ENCODE data around the gene EPHB1. TPM values are rescaled to one million over a fixed set of nuclear protein-coding genes. Genes with fewer than 3 reads are reported as not detected.

Gene EPHB1
- total RNA-seq, 2 donors from 2014 or later: 0.59 to 0.62 TPM

- Mint-ChIP-seq H3K27ac (no peak overlapping the region), H3K4me3 (no peak overlapping the region), H3K4me1 (ENCODE audit: low read depth in 2 of 2) (no peaks in the 10 kb centered on the region), H3K36me3 (no peaks in the 10 kb centered on the region), H3K9me3 (no peaks in the 10 kb centered on the region), H3K27me3 (no peaks in the 10 kb centered on the region)
- DNase-seq (ENCODE audit: low spot score) (no peak), ATAC-seq (no peak)
Observed at GRCh38 chr3:135134684-135135075, 339.6 kb downstream of the EPHB1 start.

DNA sequence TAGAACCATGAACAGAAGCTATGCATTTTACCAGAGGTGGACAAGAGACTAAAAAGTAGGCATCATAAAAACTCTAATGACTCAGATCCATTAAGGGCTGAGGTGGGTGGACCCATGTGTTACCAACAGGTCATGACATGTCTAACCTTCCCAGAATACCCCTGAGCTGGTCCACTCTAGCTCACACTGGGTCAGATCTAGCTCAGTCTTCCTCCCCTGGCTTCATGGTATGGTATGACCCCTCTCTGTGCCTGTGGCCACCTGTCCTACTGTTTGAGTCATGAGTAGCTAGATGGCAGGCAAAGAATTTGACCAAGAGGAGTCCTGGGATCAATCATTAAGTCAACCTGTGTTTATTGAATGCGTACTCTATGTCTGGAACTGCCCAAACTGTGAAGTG lies 340.4 kb downstream of the EPHB1 start:
- Mint-ChIP-seq H3K27ac (no peak overlapping the region), H3K4me3 (no peak overlapping the region), H3K27me3 (no peaks in the 10 kb centered on the region), H3K4me1 (ENCODE audit: low read depth in 2 of 2) (no peaks in the 10 kb centered on the region), H3K9me3 (no peaks in the 10 kb centered on the region), H3K36me3 (no peaks in the 10 kb centered on the region)
- ATAC-seq (no peak), DNase-seq (ENCODE audit: low spot score) (no peak)

DNA sequence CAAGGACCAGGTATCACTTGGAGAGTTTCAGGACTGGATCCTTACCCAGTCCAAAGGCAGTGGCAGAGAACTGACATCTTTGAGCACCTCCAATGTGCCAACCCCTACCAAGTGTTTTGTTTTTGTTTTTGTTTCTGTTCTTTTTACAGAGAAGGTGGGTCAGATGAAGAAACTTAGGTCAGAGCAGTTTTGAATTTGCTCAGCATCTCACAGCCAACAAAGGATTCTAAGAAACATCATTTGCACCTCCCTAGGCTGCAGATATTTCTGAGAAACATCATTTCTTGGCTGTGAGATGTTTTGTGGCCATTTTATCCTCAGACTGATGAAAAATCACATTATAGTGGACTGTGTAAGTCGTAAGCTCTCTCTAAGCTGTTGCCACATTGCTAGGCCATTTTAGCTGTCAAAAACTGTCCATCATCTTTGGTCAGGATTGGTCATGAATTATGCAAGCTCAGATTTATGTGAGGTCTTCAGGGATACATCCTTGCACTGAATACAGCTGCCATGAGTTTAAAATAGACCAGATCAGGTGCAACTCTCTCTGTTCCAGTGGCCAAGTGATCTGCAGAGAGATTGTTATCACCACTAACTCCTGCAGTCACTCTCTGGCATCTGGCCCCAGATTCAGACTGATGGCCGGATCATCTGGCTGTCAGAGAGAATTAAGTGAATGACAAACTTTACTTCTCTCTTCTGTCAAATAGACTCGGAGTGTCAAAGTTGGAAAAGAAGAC lies 341.5 kb downstream of the EPHB1 start:
- DNase-seq (ENCODE audit: low spot score): no peak
- H3K4me3 Mint-ChIP-seq: no peak overlapping the region
- no peak overlapping the region for H3K27ac Mint-ChIP-seq
- no peaks in the 10 kb centered on the region for H3K36me3 Mint-ChIP-seq
- no peaks in the 10 kb centered on the region for H3K27me3 Mint-ChIP-seq
- no peaks in the 10 kb centered on the region for H3K4me1 Mint-ChIP-seq (ENCODE audit: low read depth in 2 of 2)
- no peaks in the 10 kb centered on the region for H3K9me3 Mint-ChIP-seq
- ATAC-seq: no peak

GRCh38 chr3:135137296-135137695 lies 342.2 kb downstream of the EPHB1 start:
- Mint-ChIP-seq H3K4me3 (no peak overlapping the region), H3K27me3 (no peaks in the 10 kb centered on the region), H3K36me3 (no peaks in the 10 kb centered on the region), H3K4me1 (ENCODE audit: low read depth in 2 of 2) (no peaks in the 10 kb centered on the region), H3K27ac (no peak overlapping the region), H3K9me3 (peaks cover 2% of the 10 kb centered on the region)
- ATAC-seq (no peak), DNase-seq (ENCODE audit: low spot score) (no peak)

DNA sequence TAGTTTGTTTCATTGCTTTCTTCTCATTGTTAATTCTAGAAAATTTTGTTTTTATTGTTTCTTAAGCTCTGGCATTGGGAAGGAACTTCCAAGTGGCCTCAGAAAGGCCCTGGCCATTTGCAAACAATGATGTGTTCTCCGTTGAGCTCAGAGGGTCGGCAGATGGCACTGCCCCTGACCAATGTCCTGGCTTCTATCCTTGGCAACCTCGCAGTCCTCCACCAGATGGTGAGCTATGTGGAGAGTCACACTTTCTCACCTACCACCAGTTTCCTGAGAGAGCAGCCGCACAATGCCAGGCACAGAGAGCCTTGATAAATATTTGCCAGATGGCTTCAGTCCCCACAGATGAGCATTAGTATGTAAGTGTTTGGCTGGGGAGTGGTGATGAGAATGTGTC lies 343.7 kb downstream of the EPHB1 start:
- ATAC-seq: no peak
- H3K36me3 Mint-ChIP-seq: no peaks in the 10 kb centered on the region

DNA sequence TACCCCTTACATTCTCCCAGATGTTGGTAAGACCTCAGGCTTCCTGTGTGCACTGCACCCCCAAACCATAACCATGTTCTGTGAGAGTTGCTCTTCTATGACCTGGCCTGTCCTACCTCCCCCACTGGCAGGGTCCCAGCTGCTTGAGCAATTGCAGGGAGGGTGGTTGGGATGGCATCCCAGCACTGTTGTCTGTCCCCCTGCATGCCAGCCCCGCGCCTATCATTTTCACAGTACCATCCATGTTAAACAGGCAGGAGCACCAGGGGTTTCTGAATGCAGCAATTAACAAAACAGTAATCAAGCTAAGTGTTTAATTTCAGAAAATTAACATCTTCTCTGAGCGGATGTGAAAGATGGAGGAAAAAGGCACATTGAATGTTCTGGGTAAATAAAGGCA lies 345.5 kb downstream of the EPHB1 start:
- ATAC-seq (no peak), DNase-seq (ENCODE audit: low spot score) (no peak)
- Mint-ChIP-seq H3K27me3 (no peaks in the 10 kb centered on the region), H3K4me3 (no peak overlapping the region), H3K4me1 (ENCODE audit: low read depth in 2 of 2) (no peaks in the 10 kb centered on the region), H3K27ac (no peak overlapping the region), H3K36me3 (no peaks in the 10 kb centered on the region), H3K9me3 (peaks cover 4% of the 10 kb centered on the region)

More for the DNA sequence above, 343.7 kb downstream of the EPHB1 start:
- no peaks in the 10 kb centered on the region for H3K4me1 Mint-ChIP-seq (ENCODE audit: low read depth in 2 of 2)
- peaks cover 4% of the 10 kb centered on the region for H3K9me3 Mint-ChIP-seq
- no peak overlapping the region for H3K4me3 Mint-ChIP-seq
- no peak overlapping the region for H3K27ac Mint-ChIP-seq
- no peak for DNase-seq (ENCODE audit: low spot score)
- H3K27me3 Mint-ChIP-seq: no peaks in the 10 kb centered on the region

GRCh38 chr3:135141160-135141559 lies 346.1 kb downstream of the EPHB1 start:
- Mint-ChIP-seq H3K36me3 (no peaks in the 10 kb centered on the region), H3K27me3 (no peaks in the 10 kb centered on the region), H3K4me1 (ENCODE audit: low read depth in 2 of 2) (no peaks in the 10 kb centered on the region), H3K9me3 (peaks cover 4% of the 10 kb centered on the region), H3K4me3 (no peak overlapping the region), H3K27ac (no peak overlapping the region)
- ATAC-seq (no peak), DNase-seq (ENCODE audit: low spot score) (no peak)

DNA sequence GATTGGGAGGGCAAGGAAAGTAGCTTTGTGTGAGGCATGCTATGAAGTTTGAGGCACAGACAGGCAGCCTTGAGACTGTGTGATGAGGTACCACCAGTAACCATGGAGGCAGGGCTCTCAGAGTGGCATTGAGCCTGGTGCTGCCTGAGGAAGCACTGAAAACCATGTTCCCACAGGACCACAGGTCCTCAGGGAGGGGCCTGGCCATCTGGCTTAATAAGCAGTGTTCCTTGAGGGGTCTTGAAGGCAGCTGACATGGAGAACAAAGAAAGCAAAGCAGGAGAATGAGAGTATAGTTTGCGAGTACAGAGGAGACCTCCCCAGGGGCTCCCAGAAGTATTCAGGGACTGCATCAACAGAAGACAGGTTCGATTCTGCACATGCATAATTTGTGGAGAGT lies 346.6 kb downstream of the EPHB1 start:
- Mint-ChIP-seq H3K27me3 (no peaks in the 10 kb centered on the region), H3K36me3 (no peaks in the 10 kb centered on the region), H3K4me3 (no peak overlapping the region), H3K9me3 (peaks cover 4% of the 10 kb centered on the region), H3K27ac (no peak overlapping the region), H3K4me1 (ENCODE audit: low read depth in 2 of 2) (no peaks in the 10 kb centered on the region)
- DNase-seq (ENCODE audit: low spot score) (no peak), ATAC-seq (no peak)

DNA sequence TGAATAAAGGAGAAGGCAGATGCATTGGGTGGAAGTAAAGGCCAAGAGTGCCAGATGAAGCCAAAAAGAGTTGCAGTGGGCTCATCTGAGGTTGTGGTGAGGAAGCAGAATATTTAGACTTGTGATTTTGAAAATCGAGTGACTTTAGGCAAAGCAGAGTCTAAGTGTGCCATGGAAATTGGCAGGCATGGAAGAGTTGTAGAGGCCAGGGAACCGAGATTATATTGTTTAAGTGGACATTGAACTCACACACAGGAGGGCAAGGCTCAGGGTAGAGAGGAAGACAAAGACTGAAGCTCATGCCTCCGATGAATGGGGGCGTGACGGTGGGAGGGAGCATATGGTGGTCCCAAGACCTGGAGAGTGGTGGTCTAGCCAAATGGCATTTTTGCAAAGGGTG lies 347.5 kb downstream of the EPHB1 start:
- Mint-ChIP-seq H3K27ac (no peak overlapping the region), H3K9me3 (peaks cover 4% of the 10 kb centered on the region), H3K4me1 (ENCODE audit: low read depth in 2 of 2) (no peaks in the 10 kb centered on the region), H3K27me3 (no peaks in the 10 kb centered on the region), H3K4me3 (no peak overlapping the region), H3K36me3 (no peaks in the 10 kb centered on the region)
- DNase-seq (ENCODE audit: low spot score) (no peak), ATAC-seq (no peak)

DNA sequence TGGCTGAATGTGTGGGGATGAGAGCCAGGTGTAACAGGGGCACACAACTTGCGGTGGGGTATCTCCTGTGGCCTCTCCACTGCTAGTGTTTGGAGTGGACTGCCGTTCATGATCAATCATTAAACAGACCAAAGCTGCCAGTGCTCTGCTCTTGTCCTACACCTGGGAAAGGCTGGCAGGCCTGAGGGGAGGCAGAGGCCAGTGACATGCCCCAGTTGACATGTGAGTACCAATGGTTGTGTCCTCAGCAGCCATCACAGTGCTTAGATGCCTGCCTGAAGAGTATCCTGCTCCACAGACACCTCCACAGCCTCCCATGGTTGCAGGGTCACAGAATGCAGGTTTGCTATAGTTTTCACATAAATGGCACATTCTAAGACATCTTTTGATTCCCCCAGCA lies 348.4 kb downstream of the EPHB1 start:
- no peak overlapping the region for H3K27ac Mint-ChIP-seq
- ATAC-seq (peak in 1 of 2 donors; percentile 7), DNase-seq (ENCODE audit: low spot score) (no peak)
- H3K36me3 Mint-ChIP-seq: no peaks in the 10 kb centered on the region
- no peaks in the 10 kb centered on the region for H3K27me3 Mint-ChIP-seq
- H3K9me3 Mint-ChIP-seq: peaks cover 4% of the 10 kb centered on the region
- H3K4me3 Mint-ChIP-seq: no peak overlapping the region
- no peaks in the 10 kb centered on the region for H3K4me1 Mint-ChIP-seq (ENCODE audit: low read depth in 2 of 2)

DNA sequence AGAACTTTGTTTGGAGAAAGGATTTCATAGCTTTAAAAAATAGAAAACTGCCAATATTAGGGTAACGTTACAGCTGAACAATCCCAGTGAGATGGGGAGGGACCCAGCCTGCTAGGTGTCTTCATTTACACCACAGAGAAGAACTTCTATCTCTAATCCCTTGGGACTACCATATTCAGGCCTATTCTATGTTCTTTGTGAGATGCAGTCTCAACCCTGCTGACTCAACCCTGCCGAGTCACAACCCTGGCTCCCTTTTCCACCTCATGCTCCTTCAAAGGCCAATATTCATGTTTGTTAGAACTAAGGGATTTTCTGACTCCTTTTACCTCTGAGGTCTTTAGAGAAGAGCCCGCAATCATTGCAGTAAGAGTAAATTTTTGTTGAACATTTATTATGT lies 350.5 kb downstream of the EPHB1 start:
- Mint-ChIP-seq H3K4me1 (ENCODE audit: low read depth in 2 of 2) (no peaks in the 10 kb centered on the region), H3K36me3 (no peaks in the 10 kb centered on the region), H3K27ac (no peak overlapping the region), H3K9me3 (peaks cover 9% of the 10 kb centered on the region), H3K4me3 (no peak overlapping the region), H3K27me3 (no peaks in the 10 kb centered on the region)
- ATAC-seq: no peak
- no peak for DNase-seq (ENCODE audit: low spot score)

- no peak overlapping the region for H3K4me3 Mint-ChIP-seq
- no peaks in the 10 kb centered on the region for H3K36me3 Mint-ChIP-seq
Observed at GRCh38 chr3:135147657-135148056, 352.6 kb downstream of the EPHB1 start.

DNA sequence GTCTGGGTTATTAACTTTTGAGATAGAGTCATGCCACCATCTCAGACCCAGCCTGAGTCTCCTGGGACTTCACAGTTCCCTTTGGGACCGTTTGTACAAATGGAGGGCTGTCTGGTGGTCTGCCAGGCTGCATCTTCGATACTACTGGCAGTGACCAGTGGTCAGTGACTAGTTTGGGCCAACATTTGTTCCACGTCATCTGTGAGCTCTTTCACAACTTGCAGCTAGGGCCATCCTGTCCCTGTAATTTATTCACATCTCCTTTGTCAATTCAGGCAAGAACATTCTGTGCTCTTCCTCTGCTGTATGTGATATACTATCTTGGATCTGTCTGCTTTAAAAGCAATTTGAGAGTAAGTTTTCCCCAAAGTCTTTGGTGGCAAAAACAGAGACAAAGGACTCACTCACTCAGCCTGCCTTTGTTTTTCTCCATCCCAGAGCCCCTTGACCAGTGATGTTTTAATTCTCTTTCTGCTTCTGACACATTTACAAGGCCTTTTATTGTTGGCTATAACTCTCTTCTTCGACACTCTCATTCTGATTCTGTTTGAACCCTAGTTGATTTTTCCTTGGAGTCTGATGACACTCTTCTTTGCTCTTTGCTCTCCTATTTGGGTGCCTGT lies 353.4 kb downstream of the EPHB1 start:
- ATAC-seq (no peak), DNase-seq (ENCODE audit: low spot score) (no peak)
- H3K4me1 Mint-ChIP-seq (ENCODE audit: low read depth in 2 of 2): no peaks in the 10 kb centered on the region
- no peak overlapping the region for H3K27ac Mint-ChIP-seq
- H3K9me3 Mint-ChIP-seq: peaks cover 5% of the 10 kb centered on the region
- no peaks in the 10 kb centered on the region for H3K36me3 Mint-ChIP-seq
- H3K4me3 Mint-ChIP-seq: no peak overlapping the region
- H3K27me3 Mint-ChIP-seq: peaks cover 0 to 8% of the 10 kb centered on the region in 2 donors

More at GRCh38 chr3:135147657-135148056, 352.6 kb downstream of the EPHB1 start:
- Mint-ChIP-seq H3K27me3 (peaks cover 0 to 8% of the 10 kb centered on the region in 2 donors), H3K9me3 (peaks cover 5% of the 10 kb centered on the region), H3K4me1 (ENCODE audit: low read depth in 2 of 2) (no peaks in the 10 kb centered on the region), H3K27ac (no peak overlapping the region)
- DNase-seq (ENCODE audit: low spot score) (no peak), ATAC-seq (no peak)

DNA sequence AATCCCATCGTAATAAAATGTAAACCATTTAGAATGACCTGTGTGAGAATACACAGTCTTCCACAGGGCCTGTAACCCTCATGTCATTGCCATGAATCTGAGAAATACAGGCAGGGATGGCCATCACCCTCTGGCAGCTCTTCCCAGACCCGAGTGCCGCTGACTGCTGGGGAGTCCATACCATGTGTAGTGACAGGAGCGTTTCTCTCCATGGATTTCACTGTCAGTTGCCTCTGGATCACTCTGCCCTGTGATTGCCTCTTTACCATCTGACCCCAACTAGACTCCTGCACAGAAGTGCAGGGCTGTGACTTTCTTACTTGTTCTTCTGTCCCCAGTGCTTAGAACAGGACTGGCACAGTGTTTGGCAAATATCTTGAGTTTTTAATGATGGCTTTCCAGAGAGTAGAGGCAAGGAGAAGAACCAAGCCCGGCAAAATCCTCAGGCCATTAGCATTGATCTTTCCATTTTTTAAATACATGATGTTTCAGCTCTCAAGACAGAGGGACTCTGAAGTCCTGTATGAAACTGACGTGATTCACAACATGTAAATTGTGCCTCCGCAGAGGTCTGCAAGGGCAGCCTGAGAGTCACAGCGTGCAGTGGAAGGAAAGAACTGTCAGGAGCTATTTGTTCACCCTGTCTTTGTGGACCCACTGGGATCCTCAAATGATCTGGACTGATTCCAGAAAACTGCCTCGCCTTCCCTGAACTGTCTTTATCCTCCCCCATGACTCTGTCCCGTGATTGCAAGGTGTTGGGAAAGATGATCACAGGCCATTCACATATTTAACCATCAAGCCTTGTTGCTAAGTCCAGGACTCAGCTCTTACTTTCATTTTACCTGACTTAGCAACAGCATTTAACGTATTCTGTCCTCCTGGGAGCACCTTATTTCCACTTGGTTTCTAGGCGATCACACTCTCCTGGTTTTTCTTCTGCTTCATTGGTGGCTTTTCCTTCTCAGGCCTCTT lies 354.9 kb downstream of the EPHB1 start:
- H3K4me1 Mint-ChIP-seq (ENCODE audit: low read depth in 2 of 2): no peaks in the 10 kb centered on the region
- DNase-seq (ENCODE audit: low spot score) (no peak), ATAC-seq (no peak)
- no peak overlapping the region for H3K4me3 Mint-ChIP-seq
- no peak overlapping the region for H3K27ac Mint-ChIP-seq
- peaks cover 7% of the 10 kb centered on the region for H3K9me3 Mint-ChIP-seq
- peaks cover 2 to 12% of the 10 kb centered on the region in 2 donors for H3K27me3 Mint-ChIP-seq
- H3K36me3 Mint-ChIP-seq: no peaks in the 10 kb centered on the region
